Measurements from ENCODE around the gene HSD17B7. TPM values are rescaled to one million over a fixed set of nuclear protein-coding genes. Genes with fewer than 3 reads are reported as not detected.
"Not testable (repeated sequence)": the region's sequence is repeated elsewhere in the genome, so short reads cannot be mapped to it uniquely, and the experiment has no call there.

Gene HSD17B7
- total RNA-seq, 1 experiment from 2014 or later, result 57.2 TPM

DNA sequence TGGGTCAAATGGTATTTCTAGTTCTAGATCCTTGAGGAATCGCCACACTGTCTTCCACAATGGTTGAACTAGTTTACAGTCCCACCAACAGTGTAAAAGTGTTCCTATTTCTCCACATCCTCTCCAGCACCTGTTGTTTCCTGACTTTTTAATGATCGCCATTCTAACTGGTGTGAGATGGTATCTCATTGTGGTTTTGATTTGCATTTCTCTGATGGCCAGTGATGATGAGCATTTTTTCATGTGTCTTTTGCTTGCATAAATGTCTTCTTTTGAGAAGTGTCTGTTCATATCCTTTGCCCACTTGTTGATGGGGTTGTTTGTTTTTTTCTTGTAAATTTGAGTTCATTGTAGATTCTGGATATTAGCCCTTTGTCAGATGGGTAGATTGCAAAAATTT is 17.0 kb downstream of the HSD17B7 start:
- DNase-seq (ENCODE audit: low read depth), result not testable (repeated sequence)

DNA sequence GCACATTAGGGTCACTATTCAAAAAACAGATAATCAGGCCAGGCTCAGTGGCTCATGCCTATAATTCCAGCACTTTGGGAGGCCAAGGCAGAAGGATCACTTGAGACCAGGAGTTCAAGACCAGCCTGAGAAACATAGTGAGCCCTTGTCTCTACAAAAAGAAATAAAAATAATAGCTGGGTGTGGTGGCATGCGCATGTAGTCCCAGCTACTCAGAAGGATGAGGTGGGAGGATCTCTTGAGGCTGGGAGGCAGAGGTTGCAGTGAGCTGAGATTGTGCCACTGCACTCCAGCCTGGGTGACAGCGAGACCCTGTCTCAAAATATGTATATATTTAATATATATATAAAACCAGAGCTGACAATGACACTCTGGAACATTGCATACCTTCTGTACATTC is 21.9 kb downstream of the HSD17B7 start:
- DNase-seq (ENCODE audit: low read depth), result not testable (repeated sequence)

DNA sequence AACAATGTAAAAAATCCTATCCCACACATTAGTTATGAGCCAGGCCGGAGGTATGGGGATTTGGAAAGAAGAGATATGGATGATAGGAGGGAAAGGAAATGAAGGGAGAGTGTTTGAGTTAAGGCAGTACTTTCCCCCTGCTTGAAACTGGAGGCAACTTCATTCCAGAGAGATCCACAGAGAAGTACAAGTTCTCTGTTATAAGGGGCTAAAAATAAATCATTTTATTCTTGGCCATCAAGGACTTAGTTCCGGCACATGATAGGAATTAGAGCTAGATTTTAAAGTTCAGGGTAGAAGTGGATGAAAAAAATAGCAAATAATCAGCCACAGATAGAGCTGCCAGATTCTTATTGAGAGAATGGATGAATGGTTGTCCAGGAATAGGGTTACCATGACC is 27.6 kb downstream of the HSD17B7 start:
- DNase-seq (ENCODE audit: low read depth), result not testable (repeated sequence)

- not testable (repeated sequence) for DNase-seq (ENCODE audit: low read depth)
Measured at GRCh38 chr1:162818666-162819065, 28.2 kb downstream of the HSD17B7 start.

- DNase-seq (ENCODE audit: low read depth), result peak; percentile 42
Measured at GRCh38 chr1:162822391-162823200, 32.1 kb downstream of the HSD17B7 start.

GRCh38 chr1:162823231-162823630 is 32.7 kb downstream of the HSD17B7 start:
- DNase-seq (ENCODE audit: low read depth), result peak; percentile 25

DNA sequence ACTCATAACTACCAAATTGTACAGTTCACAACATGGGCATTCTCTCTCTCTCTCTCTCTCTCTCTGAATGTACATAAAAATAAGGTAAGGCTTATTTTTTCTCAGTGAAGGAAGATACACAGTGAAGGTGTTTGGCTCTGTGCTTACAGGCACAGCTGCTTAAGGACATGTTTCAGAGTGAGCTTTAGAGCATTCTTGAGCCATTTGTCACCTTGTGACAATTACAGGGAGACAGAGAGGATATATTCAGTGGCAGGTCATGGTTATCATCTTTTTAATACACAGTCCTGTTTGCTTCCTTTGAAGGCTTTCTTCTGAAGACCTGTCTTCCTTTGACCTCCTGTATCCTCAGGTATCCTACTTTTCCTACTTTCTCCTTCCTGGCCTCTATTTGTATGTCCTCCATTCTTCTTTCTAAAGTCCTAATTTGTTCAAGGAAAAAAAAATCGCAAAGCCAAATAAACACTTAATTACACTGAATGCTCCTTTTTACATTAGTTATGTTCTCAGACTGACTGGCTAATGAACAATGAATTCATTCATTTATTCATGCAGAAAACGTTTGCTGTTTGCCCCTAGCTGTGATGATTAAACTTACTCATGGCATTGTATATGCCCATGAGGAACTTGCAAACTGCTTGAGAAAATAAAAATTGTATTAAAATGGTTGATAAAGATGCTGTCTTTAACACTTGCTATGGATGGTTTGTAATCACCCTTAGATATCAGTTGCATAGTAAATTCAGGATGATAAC is 33.4 kb downstream of the HSD17B7 start:
- peak; percentile 67 for DNase-seq (ENCODE audit: low read depth)

GRCh38 chr1:162829268-162829667 is 38.8 kb downstream of the HSD17B7 start:
- no peak for DNase-seq (ENCODE audit: low read depth)

GRCh38 chr1:162832470-162832869 is 42.0 kb downstream of the HSD17B7 start:
- no peak for DNase-seq (ENCODE audit: low read depth)

DNA sequence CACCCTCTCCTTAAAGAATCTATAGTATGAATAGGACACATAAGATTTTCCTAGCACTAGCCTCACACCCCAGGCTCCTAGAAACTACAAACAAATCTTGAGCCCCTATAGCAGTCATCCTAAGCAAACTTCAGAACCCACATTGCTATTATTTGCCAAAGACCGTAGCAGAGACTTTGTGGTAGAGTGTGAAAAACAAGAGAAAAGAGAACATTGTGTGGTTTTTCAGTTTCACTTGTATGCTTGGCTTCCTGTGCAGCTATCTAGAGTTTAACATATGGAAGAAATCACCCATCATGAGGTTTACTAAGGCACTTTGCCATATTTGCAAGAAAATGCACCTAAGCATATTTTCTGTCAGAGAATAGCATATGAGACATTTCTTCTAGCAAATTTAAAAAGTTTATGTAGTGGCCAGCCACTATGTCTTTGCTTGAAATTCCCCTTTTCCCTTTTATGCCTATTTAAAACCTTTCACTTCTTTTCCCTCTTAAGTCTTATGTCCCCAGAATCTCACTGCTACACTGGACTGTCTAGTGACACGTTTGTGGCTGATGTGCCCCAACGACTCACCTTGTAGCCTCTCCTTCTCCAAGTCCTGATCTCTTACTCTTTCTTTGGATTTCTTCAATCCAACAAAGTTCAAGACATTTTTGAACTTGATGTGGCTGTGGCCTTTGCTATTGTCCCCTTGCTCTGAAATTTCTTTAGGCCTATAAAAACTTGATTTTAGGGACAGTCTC is 44.8 kb downstream of the HSD17B7 start:
- no peak for DNase-seq (ENCODE audit: low read depth)

DNA sequence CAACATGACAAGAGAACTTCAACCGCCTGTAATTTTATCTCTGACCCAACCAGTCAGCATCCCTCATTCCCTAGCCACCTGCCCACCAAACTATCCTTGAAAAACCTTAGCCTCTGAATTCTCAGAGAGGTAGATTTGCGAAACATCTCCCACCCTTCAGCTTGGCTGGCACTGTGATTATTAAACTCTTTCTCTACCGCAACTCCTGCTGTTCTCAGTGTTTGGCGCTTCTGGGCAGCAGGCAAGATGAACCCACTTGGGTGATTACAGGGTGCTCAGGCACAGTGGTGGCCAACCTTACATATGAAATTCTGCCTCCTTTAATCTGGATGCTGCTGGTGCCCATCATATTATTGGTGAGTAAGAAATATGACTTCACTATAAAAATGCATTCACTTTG is 48.4 kb downstream of the HSD17B7 start:
- DNase-seq (ENCODE audit: low read depth), result no peak

DNA sequence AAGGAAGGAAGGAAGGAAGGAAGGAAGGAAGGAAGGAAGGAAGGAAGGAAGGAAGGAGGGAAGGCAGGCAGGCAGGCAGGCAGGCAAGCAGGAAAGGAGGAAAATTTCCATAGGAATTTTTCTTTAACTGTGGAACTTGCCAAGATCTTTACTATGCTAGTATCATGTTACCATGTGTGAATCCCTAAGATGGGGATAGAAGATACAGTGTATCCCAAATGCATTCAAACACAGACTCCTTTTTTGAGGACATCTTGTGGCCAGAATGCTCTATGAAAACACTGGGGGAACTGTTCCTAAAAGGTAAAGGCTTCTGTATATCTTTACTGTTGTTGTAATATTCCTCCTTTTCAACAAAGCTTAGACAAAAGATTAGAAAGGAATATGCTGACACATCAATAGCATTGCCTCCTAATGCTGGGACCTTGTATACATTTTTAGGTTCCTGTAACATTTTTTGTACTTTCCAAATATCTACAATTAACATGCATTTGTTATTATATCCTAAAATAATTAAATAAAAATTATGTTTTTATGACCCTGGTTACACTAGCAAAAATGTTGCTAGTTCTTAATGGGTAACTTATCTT is 49.8 kb downstream of the HSD17B7 start:
- no peak for DNase-seq (ENCODE audit: low read depth)

DNA sequence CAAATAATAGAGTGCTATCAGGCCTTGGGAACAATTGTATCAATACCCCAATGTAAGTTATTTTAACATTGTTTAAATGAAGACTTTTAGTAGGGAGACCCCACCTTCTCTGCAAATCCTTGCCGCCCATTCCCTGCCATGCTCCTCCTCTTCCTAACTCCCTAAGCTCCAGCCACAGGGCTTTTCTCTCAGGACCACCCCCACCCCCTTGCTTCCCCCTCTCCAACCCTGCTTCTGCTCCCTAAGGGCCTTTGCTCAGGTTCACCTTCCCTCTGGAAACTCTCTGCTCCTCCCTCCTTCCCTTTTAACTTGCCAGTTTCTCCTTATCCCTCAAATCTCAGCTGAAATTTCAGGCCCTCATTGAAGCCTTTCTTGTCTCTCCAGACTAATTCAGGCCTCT is 53.7 kb downstream of the HSD17B7 start:
- no peak for DNase-seq (ENCODE audit: low read depth)

- peak; percentile 97 for DNase-seq (ENCODE audit: low read depth)
Measured at GRCh38 chr1:162846256-162847212, 56.0 kb downstream of the HSD17B7 start.

DNA sequence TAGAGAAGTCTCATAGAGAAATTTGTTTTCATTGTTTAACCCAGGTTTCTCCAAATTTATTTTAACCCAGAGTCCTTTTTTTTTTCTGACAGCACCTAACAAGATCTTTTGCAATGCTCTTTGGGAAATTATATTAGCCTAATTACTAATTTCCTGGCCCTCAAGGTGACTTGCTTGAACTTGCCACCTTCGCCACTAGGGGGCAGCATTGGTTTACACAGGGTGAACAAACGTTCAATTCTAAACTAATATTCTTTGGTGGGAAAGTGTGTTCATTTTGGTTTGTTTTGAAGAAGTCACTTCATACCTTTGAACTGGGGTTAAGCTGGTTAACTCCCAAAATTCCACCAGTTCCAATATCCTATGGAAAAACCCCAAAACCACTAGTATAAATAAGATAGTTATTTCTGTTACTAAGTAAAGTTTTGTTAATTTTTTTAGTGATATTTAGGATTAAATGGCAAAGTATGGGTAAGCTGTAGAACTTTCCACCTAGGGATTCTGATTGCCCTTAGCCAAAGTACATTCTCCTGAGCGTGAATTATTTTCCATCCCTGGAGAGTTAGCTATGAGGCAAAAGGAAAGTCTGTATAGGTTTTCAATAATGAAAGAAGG is 57.4 kb downstream of the HSD17B7 start:
- DNase-seq (ENCODE audit: low read depth), result peak; percentile 75

DNA sequence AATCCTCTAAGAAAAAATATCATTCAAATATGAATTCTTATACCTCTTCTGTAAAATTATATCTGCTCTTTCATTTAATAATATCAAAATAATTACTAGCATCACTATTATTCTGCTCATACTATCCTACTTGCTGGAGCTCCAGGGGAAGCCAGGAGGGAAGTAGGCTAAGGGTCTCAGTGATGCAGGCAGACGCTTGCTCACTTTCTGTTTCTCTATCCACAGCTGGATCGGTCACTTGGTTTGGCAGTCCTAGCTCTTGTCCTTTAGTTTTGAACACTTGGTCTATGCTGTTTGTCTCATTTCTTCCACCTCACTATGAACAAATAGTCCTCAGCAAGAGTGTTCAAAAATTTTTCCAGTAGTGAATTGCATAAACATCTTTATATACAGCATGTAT is 59.2 kb downstream of the HSD17B7 start:
- DNase-seq (ENCODE audit: low read depth), result no peak

- no peak for DNase-seq (ENCODE audit: low read depth)
Measured at GRCh38 chr1:162851341-162851740, 60.8 kb downstream of the HSD17B7 start.

- peak; percentile 83 for DNase-seq (ENCODE audit: low read depth)
Measured at GRCh38 chr1:162854245-162854882, 63.9 kb downstream of the HSD17B7 start.

- peak; percentile 80 for DNase-seq (ENCODE audit: low read depth)
Measured at GRCh38 chr1:162855461-162856150, 65.1 kb downstream of the HSD17B7 start.
